ENCODE results near the gene CXCL16.

Gene CXCL16

GRCh38 chr17:4772235-4772613 is 32.5 kb upstream of the CXCL16 start:
- Histone ChIP-seq H3K4me2 (ENCODE audit: low read length) (no peak overlapping the region), H3K9me3 (replicated peaks; ENCODE audit: low read length) (no peaks in the 10 kb centered on the region), H3K4me1 (ENCODE audit: control insufficient read depth, insufficient read depth, low read length) (peaks cover 16% of the 10 kb centered on the region), H3K4me3 (ENCODE audit: low read length) (no peak overlapping the region), H3K9ac (ENCODE audit: low read depth, low read length) (no peak overlapping the region), H3K36me3 (ENCODE audit: insufficient read depth, low read length) (no peaks in the 10 kb centered on the region), H3K27me3 (ENCODE audit: control insufficient read depth, insufficient read depth, low read length) (peaks cover 30% of the 10 kb centered on the region)

GRCh38 chr17:4771519-4772234 is 31.9 kb upstream of the CXCL16 start, which contains the start of gene TM4SF5:
Gene TM4SF5 (plus strand): TSS chr17:4771886. CDS start chr17:4771923, 37 bp downstream.
- Histone ChIP-seq H3K27me3 (ENCODE audit: control insufficient read depth, insufficient read depth, low read length) (peaks cover 25% of the 10 kb centered on the region), H3K4me1 (ENCODE audit: control insufficient read depth, insufficient read depth, low read length) (peaks cover 16% of the 10 kb centered on the region), H3K9ac (ENCODE audit: low read depth, low read length) (no peak within 1 kb of the TSS)

DNA sequence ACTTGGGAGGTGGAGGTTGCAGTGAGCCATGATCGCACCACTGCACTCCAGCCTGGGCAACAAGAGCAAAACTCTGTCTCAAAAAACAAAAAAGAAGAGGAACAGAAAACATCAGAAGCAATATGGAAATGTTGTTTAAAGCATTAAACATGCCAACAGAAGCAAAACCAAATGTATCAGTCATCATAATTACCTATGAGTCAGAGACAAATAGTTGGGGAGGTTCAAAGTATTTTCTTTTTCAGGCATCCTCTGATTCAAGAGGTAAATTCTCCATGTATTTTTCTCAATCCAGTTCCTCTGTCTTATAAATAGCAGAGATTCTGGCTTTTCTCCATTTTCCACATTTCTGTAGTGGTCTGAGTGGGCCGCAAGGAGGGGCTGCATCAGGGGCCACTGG is 29.9 kb upstream of the CXCL16 start:
- H3K36me3 ChIP-seq (ENCODE audit: insufficient read depth, low read length): no peaks in the 10 kb centered on the region
- peaks cover 31% of the 10 kb centered on the region for H3K27me3 ChIP-seq (ENCODE audit: control insufficient read depth, insufficient read depth, low read length)
- no peak overlapping the region for H3K4me2 ChIP-seq (ENCODE audit: low read length)
- H3K4me1 ChIP-seq (ENCODE audit: control insufficient read depth, insufficient read depth, low read length): peaks cover 16% of the 10 kb centered on the region
- no peaks in the 10 kb centered on the region for H3K9me3 ChIP-seq (replicated peaks; ENCODE audit: low read length)
- no peak overlapping the region for H3K9ac ChIP-seq (ENCODE audit: low read depth, low read length)
- H3K4me3 ChIP-seq (ENCODE audit: low read length): no peak overlapping the region

More at GRCh38 chr17:4771519-4772234, 31.9 kb upstream of the CXCL16 start, which contains the start of gene TM4SF5:
- Histone ChIP-seq H3K9me3 (replicated peaks; ENCODE audit: low read length) (no peaks in the 10 kb centered on the region), H3K36me3 (ENCODE audit: insufficient read depth, low read length) (no peaks in the 10 kb centered on the region), H3K4me2 (ENCODE audit: low read length) (no peak within 1 kb of the TSS), H3K4me3 (ENCODE audit: low read length) (no peak within 1 kb of the TSS)

DNA sequence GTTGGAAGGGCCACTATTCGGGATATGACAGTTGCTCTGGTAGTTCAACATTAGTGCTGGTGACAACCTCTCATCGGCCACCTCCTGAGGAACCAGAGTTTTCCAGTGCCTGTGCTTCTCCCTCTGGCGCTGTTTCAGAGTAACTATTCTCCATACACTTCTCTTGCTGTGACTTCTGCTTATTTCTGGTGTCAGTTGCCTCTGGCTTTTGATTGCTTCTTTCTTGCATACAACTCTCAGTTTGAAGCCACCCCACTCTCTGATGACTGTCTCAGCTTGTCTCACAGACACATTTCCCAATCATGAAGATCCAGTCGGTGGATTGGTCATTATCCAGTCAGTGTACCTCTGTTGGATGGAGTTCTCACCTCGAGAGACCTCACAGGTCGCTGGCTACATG is 28.6 kb upstream of the CXCL16 start:
- Histone ChIP-seq H3K36me3 (ENCODE audit: insufficient read depth, low read length) (no peaks in the 10 kb centered on the region), H3K4me3 (ENCODE audit: low read length) (no peak overlapping the region), H3K4me1 (ENCODE audit: control insufficient read depth, insufficient read depth, low read length) (peaks cover 16% of the 10 kb centered on the region), H3K9ac (ENCODE audit: low read depth, low read length) (no peak overlapping the region), H3K27me3 (ENCODE audit: control insufficient read depth, insufficient read depth, low read length) (peaks cover 32% of the 10 kb centered on the region), H3K4me2 (ENCODE audit: low read length) (no peak overlapping the region), H3K9me3 (replicated peaks; ENCODE audit: low read length) (no peaks in the 10 kb centered on the region)

GRCh38 chr17:4766723-4767122 is 27.0 kb upstream of the CXCL16 start:
- peaks cover 9% of the 10 kb centered on the region for H3K4me1 ChIP-seq (ENCODE audit: control insufficient read depth, insufficient read depth, low read length)
- no peak overlapping the region for H3K4me3 ChIP-seq (ENCODE audit: low read length)
- H3K9ac ChIP-seq (ENCODE audit: low read depth, low read length): no peak overlapping the region
- no peak overlapping the region for H3K4me2 ChIP-seq (ENCODE audit: low read length)
- no peaks in the 10 kb centered on the region for H3K36me3 ChIP-seq (ENCODE audit: insufficient read depth, low read length)
- peaks cover 22% of the 10 kb centered on the region for H3K27me3 ChIP-seq (ENCODE audit: control insufficient read depth, insufficient read depth, low read length)
- H3K9me3 ChIP-seq (replicated peaks; ENCODE audit: low read length): no peaks in the 10 kb centered on the region

GRCh38 chr17:4766201-4766600 is 26.5 kb upstream of the CXCL16 start:
- Histone ChIP-seq H3K9ac (ENCODE audit: low read depth, low read length) (no peak overlapping the region), H3K4me3 (ENCODE audit: low read length) (no peak overlapping the region)

GRCh38 chr17:4764595-4764994 is 24.9 kb upstream of the CXCL16 start:
- H3K4me1 ChIP-seq (ENCODE audit: control insufficient read depth, insufficient read depth, low read length): peaks cover 5% of the 10 kb centered on the region
- no peak overlapping the region for H3K4me2 ChIP-seq (ENCODE audit: low read length)
- no peaks in the 10 kb centered on the region for H3K36me3 ChIP-seq (ENCODE audit: insufficient read depth, low read length)
- H3K9ac ChIP-seq (ENCODE audit: low read depth, low read length): no peak overlapping the region
- H3K27me3 ChIP-seq (ENCODE audit: control insufficient read depth, insufficient read depth, low read length): peaks cover 25% of the 10 kb centered on the region
- no peaks in the 10 kb centered on the region for H3K9me3 ChIP-seq (replicated peaks; ENCODE audit: low read length)
- H3K4me3 ChIP-seq (ENCODE audit: low read length): no peak overlapping the region

More at GRCh38 chr17:4766201-4766600, 26.5 kb upstream of the CXCL16 start:
- Histone ChIP-seq H3K27me3 (ENCODE audit: control insufficient read depth, insufficient read depth, low read length) (peaks cover 19% of the 10 kb centered on the region), H3K36me3 (ENCODE audit: insufficient read depth, low read length) (no peaks in the 10 kb centered on the region), H3K4me1 (ENCODE audit: control insufficient read depth, insufficient read depth, low read length) (peaks cover 9% of the 10 kb centered on the region), H3K4me2 (ENCODE audit: low read length) (no peak overlapping the region), H3K9me3 (replicated peaks; ENCODE audit: low read length) (no peaks in the 10 kb centered on the region)

DNA sequence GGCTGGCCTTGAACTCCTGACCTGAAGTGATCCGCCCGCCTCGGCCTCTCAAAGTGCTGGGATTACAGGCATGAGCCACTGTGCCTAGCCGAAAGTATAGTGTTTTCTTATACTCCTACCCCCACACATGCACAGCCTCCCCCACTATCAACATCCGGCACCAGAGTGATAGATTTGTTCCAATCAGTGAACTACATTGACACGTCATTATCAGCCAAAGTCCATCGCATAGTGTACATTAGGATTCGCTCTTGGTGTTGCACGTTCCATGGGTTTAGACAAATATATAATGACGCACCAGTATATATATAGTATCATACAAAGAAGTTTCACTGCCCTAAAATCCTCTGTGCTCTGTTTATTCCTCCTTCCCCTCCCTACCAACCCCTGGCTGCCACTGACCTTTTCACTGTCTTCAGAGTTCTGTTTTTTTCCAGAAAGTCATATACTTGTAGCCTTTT is 20.1 kb upstream of the CXCL16 start:
- H3K4me2 ChIP-seq (ENCODE audit: low read length): no peak overlapping the region
- no peak overlapping the region for H3K4me3 ChIP-seq (ENCODE audit: low read length)
- H3K27me3 ChIP-seq (ENCODE audit: control insufficient read depth, insufficient read depth, low read length): peaks cover 52% of the 10 kb centered on the region

GRCh38 chr17:4753392-4753791 is 13.7 kb upstream of the CXCL16 start:
- Histone ChIP-seq H3K9ac (ENCODE audit: low read depth, low read length) (no peak overlapping the region), H3K36me3 (ENCODE audit: insufficient read depth, low read length) (no peaks in the 10 kb centered on the region), H3K4me2 (ENCODE audit: low read length) (no peak overlapping the region), H3K9me3 (replicated peaks; ENCODE audit: low read length) (no peaks in the 10 kb centered on the region), H3K4me3 (ENCODE audit: low read length) (no peak overlapping the region), H3K27me3 (ENCODE audit: control insufficient read depth, insufficient read depth, low read length) (peaks cover 71% of the 10 kb centered on the region), H3K4me1 (ENCODE audit: control insufficient read depth, insufficient read depth, low read length) (no peaks in the 10 kb centered on the region)

More for the DNA sequence above, 20.1 kb upstream of the CXCL16 start:
- H3K4me1 ChIP-seq (ENCODE audit: control insufficient read depth, insufficient read depth, low read length): no peaks in the 10 kb centered on the region
- H3K9ac ChIP-seq (ENCODE audit: low read depth, low read length): no peak overlapping the region
- H3K9me3 ChIP-seq (replicated peaks; ENCODE audit: low read length): no peaks in the 10 kb centered on the region
- H3K36me3 ChIP-seq (ENCODE audit: insufficient read depth, low read length): no peaks in the 10 kb centered on the region

GRCh38 chr17:4751932-4752331 is 12.2 kb upstream of the CXCL16 start:
- Histone ChIP-seq H3K9ac (ENCODE audit: low read depth, low read length) (no peak overlapping the region), H3K27me3 (ENCODE audit: control insufficient read depth, insufficient read depth, low read length) (peaks cover 64% of the 10 kb centered on the region), H3K9me3 (replicated peaks; ENCODE audit: low read length) (no peaks in the 10 kb centered on the region), H3K4me3 (ENCODE audit: low read length) (no peak overlapping the region), H3K4me2 (ENCODE audit: low read length) (no peak overlapping the region), H3K4me1 (ENCODE audit: control insufficient read depth, insufficient read depth, low read length) (no peaks in the 10 kb centered on the region), H3K36me3 (ENCODE audit: insufficient read depth, low read length) (no peaks in the 10 kb centered on the region)

GRCh38 chr17:4750606-4751005 is 10.9 kb upstream of the CXCL16 start:
- Histone ChIP-seq H3K9ac (ENCODE audit: low read depth, low read length) (no peak overlapping the region), H3K4me1 (ENCODE audit: control insufficient read depth, insufficient read depth, low read length) (no peaks in the 10 kb centered on the region), H3K4me3 (ENCODE audit: low read length) (no peak overlapping the region), H3K27me3 (ENCODE audit: control insufficient read depth, insufficient read depth, low read length) (peaks cover 64% of the 10 kb centered on the region), H3K36me3 (ENCODE audit: insufficient read depth, low read length) (no peaks in the 10 kb centered on the region), H3K9me3 (replicated peaks; ENCODE audit: low read length) (no peaks in the 10 kb centered on the region), H3K4me2 (ENCODE audit: low read length) (no peak overlapping the region)

DNA sequence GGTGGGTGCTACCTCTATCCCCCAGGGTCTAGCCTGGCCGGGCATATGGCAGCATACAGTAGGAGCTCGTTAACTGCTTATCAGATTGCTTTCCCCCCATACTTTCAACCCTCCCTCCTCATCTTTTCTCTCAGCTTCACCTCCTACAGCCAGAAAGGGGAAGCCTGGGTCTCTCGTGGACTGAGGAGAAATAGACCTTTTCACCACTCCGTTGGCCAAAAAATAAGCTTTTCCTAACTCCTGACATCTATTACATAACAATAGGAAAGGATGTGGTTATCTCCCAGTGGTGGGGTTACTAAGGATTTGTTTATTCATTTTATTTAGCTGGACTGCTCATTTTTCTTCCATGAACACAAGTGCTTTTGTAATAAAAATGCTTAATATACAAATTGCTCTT is 9.0 kb upstream of the CXCL16 start:
- Histone ChIP-seq H3K4me2 (ENCODE audit: low read length) (no peak overlapping the region), H3K27me3 (ENCODE audit: control insufficient read depth, insufficient read depth, low read length) (peaks cover 68% of the 10 kb centered on the region)

More for the DNA sequence above, 9.0 kb upstream of the CXCL16 start:
- H3K36me3 ChIP-seq (ENCODE audit: insufficient read depth, low read length): no peaks in the 10 kb centered on the region
- H3K9ac ChIP-seq (ENCODE audit: low read depth, low read length): no peak overlapping the region
- no peaks in the 10 kb centered on the region for H3K9me3 ChIP-seq (replicated peaks; ENCODE audit: low read length)
- no peaks in the 10 kb centered on the region for H3K4me1 ChIP-seq (ENCODE audit: control insufficient read depth, insufficient read depth, low read length)
- H3K4me3 ChIP-seq (ENCODE audit: low read length): no peak overlapping the region
